Measurements from ENCODE around the gene NFIB.

GRCh38 chr9:14312719-14313377, 1.1 kb downstream of the NFIB start:
- TF ChIP-seq EZH2phosphoT487 (IDR thresholded peaks at IDR 0.05) (peak; percentile 86), CTCF (IDR thresholded peaks at IDR 0.05) (no peak)
